ENCODE results near the gene CEPT1.

DNA sequence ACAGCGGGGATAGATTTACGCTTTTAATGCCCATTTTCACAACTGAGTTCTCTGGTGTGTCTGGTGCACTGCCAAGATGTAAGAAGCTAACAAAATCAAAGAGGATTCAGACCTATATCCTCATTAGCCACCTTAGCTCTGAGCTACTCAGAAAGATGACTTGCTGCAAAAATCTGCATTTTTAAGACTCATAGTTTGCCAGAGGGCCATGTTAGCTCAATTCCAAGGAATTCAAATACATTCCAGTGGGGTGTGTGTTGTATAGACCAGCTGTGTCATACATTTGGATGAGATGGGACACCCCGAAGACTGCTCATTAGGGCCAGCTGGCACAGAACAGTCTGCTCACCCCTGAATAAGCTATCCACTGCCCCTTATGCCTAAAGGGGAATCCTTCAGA lies 51.5 kb downstream of the CEPT1 start:
- TF ChIP-seq POLR2AphosphoS5 (IDR thresholded peaks at IDR 0.05; ENCODE audit: borderline replicate concordance, low read depth, low read length) (no peak), EZH2 (IDR thresholded peaks at IDR 0.05) (no peak)

All from SK-N-MC (cell line).